G401.6 (cell line): ENCODE measurements around the gene PGM5.

Experiments used
- FAIRE-seq: peaks from 2 replicates; lab custom pipeline; 2012; peaks lifted over from hg19 to GRCh38; lab: Jason Lieb, UNC

The PGM5 gene

GRCh38 chr9:68437785-68438184 lies 81.4 kb downstream of the PGM5 start:
- FAIRE-seq, result no peak

- FAIRE-seq, result no peak
Measured at GRCh38 chr9:68443624-68444023, 87.2 kb downstream of the PGM5 start.

- FAIRE-seq, result no peak
Measured at GRCh38 chr9:68446836-68447235, 90.4 kb downstream of the PGM5 start.

- FAIRE-seq, result no peak
Measured at GRCh38 chr9:68447611-68448010, 91.2 kb downstream of the PGM5 start.

GRCh38 chr9:68454579-68455334 lies 98.3 kb downstream of the PGM5 start:
- no peak for FAIRE-seq

- FAIRE-seq, result no peak
Measured at GRCh38 chr9:68455451-68455850, 99.0 kb downstream of the PGM5 start.

- FAIRE-seq, result no peak
Measured at GRCh38 chr9:68457803-68458202, 101.4 kb downstream of the PGM5 start.

GRCh38 chr9:68458918-68459317 lies 102.5 kb downstream of the PGM5 start:
- FAIRE-seq, result no peak

- no peak for FAIRE-seq
Measured at GRCh38 chr9:68462105-68462775, 105.8 kb downstream of the PGM5 start.

GRCh38 chr9:68470067-68470466 lies 113.7 kb downstream of the PGM5 start:
- no peak for FAIRE-seq

GRCh38 chr9:68470634-68471033 lies 114.2 kb downstream of the PGM5 start:
- FAIRE-seq, result no peak

- FAIRE-seq, result no peak
Measured at GRCh38 chr9:68472119-68472518, 115.7 kb downstream of the PGM5 start.

GRCh38 chr9:68473790-68474189 lies 117.4 kb downstream of the PGM5 start:
- no peak for FAIRE-seq

- no peak for FAIRE-seq
Measured at GRCh38 chr9:68476422-68476821, 120.0 kb downstream of the PGM5 start.

GRCh38 chr9:68476847-68477246 lies 120.4 kb downstream of the PGM5 start:
- FAIRE-seq, result no peak

- FAIRE-seq, result no peak
Measured at GRCh38 chr9:68480807-68481206, 124.4 kb downstream of the PGM5 start.

- FAIRE-seq, result no peak
Measured at GRCh38 chr9:68482548-68482947, 126.1 kb downstream of the PGM5 start.

- no peak for FAIRE-seq
Measured at GRCh38 chr9:68488126-68488525, 131.7 kb downstream of the PGM5 start.

GRCh38 chr9:68489646-68490045 lies 133.2 kb downstream of the PGM5 start:
- no peak for FAIRE-seq

- no peak for FAIRE-seq
Measured at GRCh38 chr9:68492806-68493205, 136.4 kb downstream of the PGM5 start.

- no peak for FAIRE-seq
Measured at GRCh38 chr9:68493541-68493940, 137.1 kb downstream of the PGM5 start.

- FAIRE-seq, result no peak
Measured at GRCh38 chr9:68493958-68494577, 137.7 kb downstream of the PGM5 start.

GRCh38 chr9:68495247-68495646 lies 138.8 kb downstream of the PGM5 start:
- FAIRE-seq, result no peak

- no peak for FAIRE-seq
Measured at GRCh38 chr9:68496356-68496755, 139.9 kb downstream of the PGM5 start.
